ENCODE measurements around the gene AGBL4. TPM values are rescaled to one million over a fixed set of nuclear protein-coding genes. Genes with fewer than 3 reads are reported as not detected.
A peak's percentile ranks its signal among the peaks of the same experiment; 100 is the strongest.

AGBL4 gene
- total and polyA plus RNA-seq, 7 donors, result 0.09 to 0.36 (median 0.16) TPM; not detected in 4

GRCh38 chr1:48848035-48848434 is 1175.7 kb downstream of the AGBL4 start:
- WGBS, 2 donors, result 74 to 78% methylated on average over 2 of the region's 2 CpGs
- intact Hi-C loops (cut with DNase I), result no loop called here
- TF ChIP-seq EP300 (IDR thresholded peaks at IDR 0.05) (no peak), CTCF (IDR thresholded peaks at IDR 0.05) (no peak)
- Histone ChIP-seq H3K36me3 (no peaks in the 10 kb centered on the region), H3K27ac (no peak overlapping the region), H3K9me3 (no peaks in the 10 kb centered on the region), H3K4me1 (peaks cover 0 to 11% (median 4%) of the 10 kb centered on the region in 4 donors), H3K27me3 (no peaks in the 10 kb centered on the region), H3K4me3 (no peak overlapping the region)
- no peak for DNase-seq

GRCh38 chr1:48846441-48846840 is 1177.3 kb downstream of the AGBL4 start:
- no peaks in the 10 kb centered on the region for H3K36me3 ChIP-seq
- no peak for TF ChIP-seq POLR2A (IDR thresholded peaks at IDR 0.05)
- TF ChIP-seq POLR2AphosphoS5 (IDR thresholded peaks at IDR 0.05), result no peak
- no peak for TF ChIP-seq EP300 (IDR thresholded peaks at IDR 0.05)
- TF ChIP-seq CTCF (IDR thresholded peaks at IDR 0.05), result no peak
- DNase-seq, result no peak
- H3K4me3 ChIP-seq, result no peak overlapping the region
- 20 to 73% methylated on average over 1 of the region's 1 CpG for WGBS, 2 donors
- intact Hi-C loops (cut with DNase I), result no loop called here
- H3K9me3 ChIP-seq, result no peaks in the 10 kb centered on the region
- no peak overlapping the region for H3K27ac ChIP-seq
- peaks cover 0 to 17% (median 6%) of the 10 kb centered on the region in 4 donors for H3K4me1 ChIP-seq
- H3K27me3 ChIP-seq, result no peaks in the 10 kb centered on the region

- intact Hi-C loops (cut with DNase I), result no loop called here
- DNase-seq, result no peak
- Histone ChIP-seq H3K9me3 (no peaks in the 10 kb centered on the region), H3K27me3 (no peaks in the 10 kb centered on the region), H3K27ac (no peak overlapping the region), H3K36me3 (no peaks in the 10 kb centered on the region), H3K4me3 (no peak overlapping the region), H3K4me1 (peaks cover 0 to 23% (median 9%) of the 10 kb centered on the region in 4 donors)
- 74 to 81% methylated on average over 3 of the region's 3 CpGs for WGBS, 2 donors
- no peak for TF ChIP-seq POLR2AphosphoS5 (IDR thresholded peaks at IDR 0.05)
- no peak for TF ChIP-seq POLR2A (IDR thresholded peaks at IDR 0.05)
- TF ChIP-seq EP300 (IDR thresholded peaks at IDR 0.05), result no peak
- no peak for TF ChIP-seq CTCF (IDR thresholded peaks at IDR 0.05)
Observed at GRCh38 chr1:48844187-48844586, 1179.6 kb downstream of the AGBL4 start.

GRCh38 chr1:48841966-48842365 is 1181.8 kb downstream of the AGBL4 start:
- peaks cover 0 to 18% (median 6%) of the 10 kb centered on the region in 4 donors for H3K4me1 ChIP-seq
- no peak for TF ChIP-seq POLR2A (IDR thresholded peaks at IDR 0.05)
- no peak for TF ChIP-seq EP300 (IDR thresholded peaks at IDR 0.05)
- TF ChIP-seq CTCF (IDR thresholded peaks at IDR 0.05), result no peak
- TF ChIP-seq POLR2AphosphoS5 (IDR thresholded peaks at IDR 0.05), result no peak
- no peak overlapping the region for H3K4me3 ChIP-seq
- DNase-seq, result no peak
- intact Hi-C loops (cut with DNase I), result no loop called here
- no peaks in the 10 kb centered on the region for H3K9me3 ChIP-seq
- H3K36me3 ChIP-seq, result no peaks in the 10 kb centered on the region
- 43 to 46% methylated on average over 2 of the region's 2 CpGs for WGBS, 2 donors
- no peaks in the 10 kb centered on the region for H3K27me3 ChIP-seq
- H3K27ac ChIP-seq, result no peak overlapping the region

GRCh38 chr1:48841461-48841860 is 1182.3 kb downstream of the AGBL4 start:
- 41 to 45% methylated on average over 3 of the region's 3 CpGs for WGBS, 2 donors
- DNase-seq, result no peak

More at GRCh38 chr1:48841461-48841860, 1182.3 kb downstream of the AGBL4 start:
- Histone ChIP-seq H3K4me1 (peaks cover 0 to 18% (median 6%) of the 10 kb centered on the region in 4 donors), H3K36me3 (no peaks in the 10 kb centered on the region), H3K4me3 (no peak overlapping the region), H3K27me3 (no peaks in the 10 kb centered on the region), H3K27ac (peak overlapping the region in 3 of 4 donors; percentile 0 to 13 (median 6)), H3K9me3 (no peaks in the 10 kb centered on the region)
- intact Hi-C loops (cut with DNase I), result no loop called here
- TF ChIP-seq POLR2AphosphoS5 (IDR thresholded peaks at IDR 0.05), result no peak
- TF ChIP-seq POLR2A (IDR thresholded peaks at IDR 0.05), result no peak
- TF ChIP-seq EP300 (IDR thresholded peaks at IDR 0.05), result no peak
- TF ChIP-seq CTCF (IDR thresholded peaks at IDR 0.05), result no peak
